ENCODE data around the gene ARHGAP18.

ARHGAP18 gene

GRCh38 chr6:129608886-129609537 lies 101.0 kb downstream of the ARHGAP18 start:
- no peak for TF ChIP-seq CTCF (IDR thresholded peaks at IDR 0.05; ENCODE audit: borderline replicate concordance, insufficient read depth, low read depth, low read length)
- H3K4me3 ChIP-seq (ENCODE audit: low read depth, low read length) = no peak overlapping the region

- no peak for TF ChIP-seq CTCF (IDR thresholded peaks at IDR 0.05; ENCODE audit: borderline replicate concordance, insufficient read depth, low read depth, low read length)
- H3K4me3 ChIP-seq (ENCODE audit: low read depth, low read length) = no peak overlapping the region
These were observed 102.3 kb downstream of the ARHGAP18 start for GRCh38 chr6:129607581-129608186.

DNA sequence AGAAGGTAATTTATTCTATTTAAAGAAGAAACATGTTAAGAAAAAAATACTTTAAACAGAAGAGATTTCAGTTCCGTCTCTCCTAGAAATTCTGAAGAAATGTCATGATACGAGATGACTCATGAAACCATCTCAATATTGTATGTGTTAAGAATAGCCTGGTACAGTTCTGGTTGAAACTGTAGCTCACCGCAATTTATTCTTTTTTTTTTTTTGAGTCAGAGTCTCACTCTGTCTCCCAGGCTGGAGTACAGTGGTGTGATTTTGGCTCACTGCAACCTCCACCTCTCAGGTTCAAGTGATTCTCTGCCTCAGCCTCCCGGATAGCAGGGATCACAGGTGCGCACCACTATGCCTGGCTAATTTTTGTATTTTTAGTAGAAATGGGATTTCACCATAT lies 103.3 kb downstream of the ARHGAP18 start:
- TF ChIP-seq CTCF (IDR thresholded peaks at IDR 0.05; ENCODE audit: borderline replicate concordance, insufficient read depth, low read depth, low read length) = no peak
- H3K4me3 ChIP-seq (ENCODE audit: low read depth, low read length) = no peak overlapping the region

DNA sequence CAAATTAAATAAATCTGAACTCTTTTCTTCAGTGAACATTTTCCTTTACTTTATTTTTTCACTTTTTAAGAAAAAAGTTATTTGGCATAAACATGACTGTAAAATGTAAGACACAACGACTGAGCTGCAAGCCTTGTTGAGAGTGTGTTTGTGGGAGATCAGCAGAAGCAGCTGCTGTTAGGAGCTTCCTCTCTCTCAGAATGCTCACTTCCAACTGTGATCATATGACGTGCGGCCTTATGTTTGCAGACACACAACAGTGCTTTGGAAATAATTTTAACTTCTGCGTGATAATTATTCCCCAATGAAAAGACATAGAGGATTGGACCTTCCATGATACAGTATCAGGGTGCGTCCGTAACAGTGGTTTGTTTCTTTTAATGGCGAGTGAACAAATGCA lies 104.0 kb downstream of the ARHGAP18 start:
- H3K4me3 ChIP-seq (ENCODE audit: low read depth, low read length) = no peak overlapping the region
- TF ChIP-seq CTCF (IDR thresholded peaks at IDR 0.05; ENCODE audit: borderline replicate concordance, insufficient read depth, low read depth, low read length) = no peak

DNA sequence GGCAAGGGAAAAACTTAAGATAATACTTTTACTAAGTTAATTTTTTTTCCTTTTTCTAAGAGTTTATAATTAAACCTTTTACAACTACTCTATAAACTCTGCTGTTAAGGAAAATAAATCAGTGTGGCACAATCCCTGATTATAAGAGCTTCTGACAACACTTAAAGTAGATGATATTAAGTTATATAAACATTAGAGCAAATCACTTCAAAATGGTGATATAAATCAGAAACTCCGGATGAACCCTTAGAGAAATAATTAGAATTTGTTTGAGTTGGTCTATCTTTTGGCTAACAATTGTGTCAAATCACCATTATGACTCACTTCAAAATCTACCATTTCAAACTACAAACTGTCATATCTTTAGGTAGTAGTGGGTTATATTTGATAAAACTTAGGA lies 104.9 kb downstream of the ARHGAP18 start:
- no peak for TF ChIP-seq CTCF (IDR thresholded peaks at IDR 0.05; ENCODE audit: borderline replicate concordance, insufficient read depth, low read depth, low read length)
- H3K4me3 ChIP-seq (ENCODE audit: low read depth, low read length) = no peak overlapping the region

GRCh38 chr6:129604321-129604720 lies 105.7 kb downstream of the ARHGAP18 start:
- TF ChIP-seq CTCF (IDR thresholded peaks at IDR 0.05; ENCODE audit: borderline replicate concordance, insufficient read depth, low read depth, low read length) = no peak
- H3K4me3 ChIP-seq (ENCODE audit: low read depth, low read length) = no peak overlapping the region

DNA sequence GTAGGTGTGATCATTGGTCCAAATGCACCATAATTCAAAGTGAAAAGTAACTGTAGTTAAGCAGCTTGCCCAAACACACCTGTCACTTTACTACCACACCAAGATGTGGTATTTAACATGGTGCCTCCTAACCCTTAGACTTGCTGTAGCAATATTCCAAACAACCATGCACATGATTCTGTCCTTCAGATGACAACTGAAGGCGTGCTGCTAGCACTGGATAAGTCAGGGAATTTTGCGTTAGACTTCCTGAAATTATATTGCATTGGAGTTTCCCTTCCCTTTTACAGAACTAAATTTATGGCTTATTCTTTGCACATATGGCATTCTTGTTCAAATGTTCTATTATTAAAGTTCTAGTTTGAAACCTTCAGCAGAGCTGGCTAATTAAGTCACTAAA lies 106.2 kb downstream of the ARHGAP18 start:
- TF ChIP-seq CTCF (IDR thresholded peaks at IDR 0.05; ENCODE audit: borderline replicate concordance, insufficient read depth, low read depth, low read length) = no peak
- H3K4me3 ChIP-seq (ENCODE audit: low read depth, low read length) = no peak overlapping the region
